SIG-M5 treated with dmso at 0.1 percent for 504 hours (cell line): ENCODE results near the gene SLC28A3.
"Not testable (repeated sequence)": the region's sequence is repeated elsewhere in the genome, so short reads cannot be mapped to it uniquely, and the experiment has no call there.

Source experiments
- DNase-seq: peaks from one replicate; lab custom pipeline; 2025; ENCODE audit not compliant: unreplicated experiment; lab: John Stamatoyannopoulos, UW

SLC28A3 gene, protein sequence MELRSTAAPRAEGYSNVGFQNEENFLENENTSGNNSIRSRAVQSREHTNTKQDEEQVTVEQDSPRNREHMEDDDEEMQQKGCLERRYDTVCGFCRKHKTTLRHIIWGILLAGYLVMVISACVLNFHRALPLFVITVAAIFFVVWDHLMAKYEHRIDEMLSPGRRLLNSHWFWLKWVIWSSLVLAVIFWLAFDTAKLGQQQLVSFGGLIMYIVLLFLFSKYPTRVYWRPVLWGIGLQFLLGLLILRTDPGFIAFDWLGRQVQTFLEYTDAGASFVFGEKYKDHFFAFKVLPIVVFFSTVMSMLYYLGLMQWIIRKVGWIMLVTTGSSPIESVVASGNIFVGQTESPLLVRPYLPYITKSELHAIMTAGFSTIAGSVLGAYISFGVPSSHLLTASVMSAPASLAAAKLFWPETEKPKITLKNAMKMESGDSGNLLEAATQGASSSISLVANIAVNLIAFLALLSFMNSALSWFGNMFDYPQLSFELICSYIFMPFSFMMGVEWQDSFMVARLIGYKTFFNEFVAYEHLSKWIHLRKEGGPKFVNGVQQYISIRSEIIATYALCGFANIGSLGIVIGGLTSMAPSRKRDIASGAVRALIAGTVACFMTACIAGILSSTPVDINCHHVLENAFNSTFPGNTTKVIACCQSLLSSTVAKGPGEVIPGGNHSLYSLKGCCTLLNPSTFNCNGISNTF

GRCh38 chr9:84340535-84340934 lies at the start of gene SLC28A3:
TSS of gene SLC28A3 (minus strand) at chr9:84340758. CDS start at chr9:84340633, 125 bp downstream.
- DNase-seq: no peak

GRCh38 chr9:84390254-84390653 lies 49.7 kb upstream of the SLC28A3 start:
- not testable (repeated sequence) for DNase-seq

DNA sequence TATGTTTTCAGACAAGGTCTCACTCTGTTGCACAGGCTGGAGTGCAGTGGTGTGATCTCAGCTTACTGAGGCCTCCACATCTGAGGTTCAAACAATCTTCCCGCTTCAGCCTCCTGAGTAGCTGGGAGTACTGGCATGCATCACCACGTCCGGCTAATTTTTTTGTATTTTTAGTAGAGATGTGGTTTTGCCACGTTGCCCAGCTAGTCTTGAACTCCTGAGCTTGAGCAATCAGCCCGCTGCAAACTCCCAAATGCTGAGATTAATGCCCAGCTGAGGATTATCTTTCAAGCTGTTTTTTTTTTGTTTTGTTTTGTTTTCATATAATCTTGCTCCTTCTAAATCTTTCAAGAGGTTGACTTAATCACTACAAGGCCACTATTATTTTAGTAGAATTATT lies 47.3 kb upstream of the SLC28A3 start:
- DNase-seq: no peak

- DNase-seq: no peak
Observed at GRCh38 chr9:84386753-84387152, 46.2 kb upstream of the SLC28A3 start.

- DNase-seq: no peak
Observed at GRCh38 chr9:84385386-84386040, 45.0 kb upstream of the SLC28A3 start.

- DNase-seq: no peak
Observed at GRCh38 chr9:84384617-84385016, 44.1 kb upstream of the SLC28A3 start.

DNA sequence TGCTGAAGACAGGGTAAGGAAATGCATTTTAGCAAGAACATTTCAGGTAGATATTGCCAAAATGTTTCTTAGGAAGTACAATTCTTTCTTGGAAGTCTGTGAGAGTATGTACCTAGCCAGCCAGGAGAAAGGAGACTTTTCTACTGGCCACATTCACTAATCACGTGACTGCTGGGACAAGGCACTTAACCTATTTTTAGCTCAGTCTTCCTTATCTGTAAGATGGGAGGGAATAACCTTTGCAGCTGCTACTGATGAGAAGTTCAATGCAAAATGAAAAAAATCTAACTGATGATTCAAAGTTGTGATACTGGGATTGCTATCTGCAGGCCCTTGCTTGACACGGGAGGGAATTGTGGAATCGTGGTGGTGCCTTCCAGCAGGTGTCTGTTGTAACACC lies 42.6 kb upstream of the SLC28A3 start:
- DNase-seq: no peak

DNA sequence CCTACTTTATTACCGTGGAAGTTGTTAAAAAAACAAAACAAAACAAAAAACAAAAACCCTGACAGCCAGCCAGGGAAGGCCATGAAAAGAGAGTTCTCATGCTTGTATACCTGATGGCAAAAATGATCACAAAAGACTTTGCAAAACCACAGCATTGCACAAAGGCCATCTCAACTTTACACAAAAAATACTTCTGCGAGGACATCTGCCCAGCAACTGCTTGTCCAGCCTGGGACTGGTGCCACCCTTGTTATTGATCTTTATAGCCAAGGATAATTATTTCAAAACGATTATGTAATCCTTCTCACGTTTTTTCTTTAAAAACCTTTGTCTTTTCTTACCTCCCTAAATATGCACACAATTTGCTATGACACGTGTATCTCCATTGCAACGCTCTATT lies 42.2 kb upstream of the SLC28A3 start:
- no peak for DNase-seq

GRCh38 chr9:84381508-84381907 lies 41.0 kb upstream of the SLC28A3 start:
- DNase-seq: no peak

- DNase-seq: no peak
Observed at GRCh38 chr9:84379740-84380139, 39.2 kb upstream of the SLC28A3 start.

DNA sequence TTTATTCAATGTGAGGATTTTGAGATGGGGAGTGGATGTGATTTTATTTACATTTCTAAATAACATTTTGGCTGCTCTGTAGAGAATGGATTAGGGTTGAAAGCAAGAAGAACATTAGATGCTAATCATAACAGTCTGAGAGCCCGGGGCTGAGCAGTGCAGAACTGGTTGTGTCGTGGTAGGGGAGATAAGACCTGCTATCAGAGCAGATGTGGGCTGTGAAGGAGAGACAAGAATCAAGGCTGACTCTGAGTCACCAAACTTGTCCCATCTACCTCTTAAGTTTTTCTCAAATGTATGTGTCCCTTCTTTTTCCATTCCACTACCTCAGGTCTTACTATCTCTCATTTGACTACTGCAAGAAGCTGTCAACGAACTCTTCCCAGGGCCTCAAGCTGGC lies 35.4 kb upstream of the SLC28A3 start:
- no peak for DNase-seq

- no peak for DNase-seq
Observed at GRCh38 chr9:84374516-84374915, 34.0 kb upstream of the SLC28A3 start.

GRCh38 chr9:84374013-84374412 lies 33.5 kb upstream of the SLC28A3 start:
- DNase-seq: peak; percentile 22

GRCh38 chr9:84371737-84372136 lies 31.2 kb upstream of the SLC28A3 start:
- DNase-seq: peak; percentile 97

GRCh38 chr9:84368601-84369000 lies 28.0 kb upstream of the SLC28A3 start:
- no peak for DNase-seq

DNA sequence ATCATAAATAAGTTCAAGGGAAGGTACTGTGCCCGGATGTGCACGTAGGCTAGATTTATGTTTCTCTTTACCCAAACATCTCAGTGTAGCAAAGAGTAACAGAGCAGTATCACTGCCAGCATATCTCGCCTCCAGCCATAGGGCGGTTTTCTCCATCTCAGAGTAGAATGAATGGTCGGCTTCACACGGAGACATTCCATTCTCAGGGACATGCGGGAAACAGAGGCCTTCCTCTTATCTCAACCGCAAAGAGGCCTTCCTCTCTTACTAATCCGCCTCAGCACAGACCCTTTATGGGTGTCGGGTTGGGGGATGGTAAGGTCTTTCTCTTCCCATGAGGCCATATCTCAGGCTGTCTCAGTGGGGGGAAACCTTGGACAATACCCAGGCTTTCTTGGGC lies 27.2 kb upstream of the SLC28A3 start:
- DNase-seq: not testable (repeated sequence)

- DNase-seq: no peak
Observed at GRCh38 chr9:84366683-84367082, 26.1 kb upstream of the SLC28A3 start.

GRCh38 chr9:84364894-84365490 lies 24.4 kb upstream of the SLC28A3 start:
- DNase-seq: not testable (repeated sequence)

- DNase-seq: no peak
Observed at GRCh38 chr9:84361645-84362044, 21.1 kb upstream of the SLC28A3 start.

DNA sequence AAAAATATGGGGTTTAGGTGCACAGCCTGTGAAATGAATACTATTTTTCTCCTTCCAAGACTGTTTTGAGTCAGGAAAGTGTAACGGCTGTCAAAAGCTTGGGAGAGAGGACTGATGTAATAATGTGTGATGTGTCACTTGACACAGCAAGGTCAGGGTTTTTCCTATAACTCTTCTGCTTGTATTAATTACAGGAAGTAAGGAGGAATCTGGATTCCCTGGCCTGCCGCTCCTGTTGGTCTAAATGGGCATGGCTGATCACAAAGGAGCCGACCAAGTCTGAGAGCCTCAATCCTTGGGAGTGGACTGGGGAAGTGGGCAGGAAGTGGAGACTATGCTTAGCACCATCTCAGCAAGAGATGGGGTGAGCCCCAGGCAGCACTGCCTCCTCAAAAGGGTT lies 16.7 kb upstream of the SLC28A3 start:
- no peak for DNase-seq

- DNase-seq: no peak
Observed at GRCh38 chr9:84354035-84354434, 13.5 kb upstream of the SLC28A3 start.
